ENCODE data around the gene PIPOX. TPM values are rescaled to one million over a fixed set of nuclear protein-coding genes. Genes with fewer than 3 reads are reported as not detected.

PIPOX gene
- total RNA-seq, 1 donor from 2014 or later = 1.5 TPM

GRCh38 chr17:29102046-29102445 is 59.1 kb downstream of the PIPOX start:
- Mint-ChIP-seq H3K36me3 (ENCODE audit: low read depth) (peaks cover 36% of the 10 kb centered on the region), H3K9me3 (ENCODE audit: low read depth) (no peaks in the 10 kb centered on the region), H3K27me3 (ENCODE audit: low read depth) (no peaks in the 10 kb centered on the region), H3K27ac (ENCODE audit: unreplicated experiment) (no peak overlapping the region), H3K4me3 (ENCODE audit: unreplicated experiment) (no peak overlapping the region), H3K4me1 (ENCODE audit: low read depth) (no peaks in the 10 kb centered on the region)
- no peak for DNase-seq (ENCODE audit: low spot score)
- TF ChIP-seq CTCF (IDR thresholded peaks at IDR 0.05) = no peak

GRCh38 chr17:29102741-29103181 is 59.8 kb downstream of the PIPOX start:
- no peaks in the 10 kb centered on the region for H3K9me3 Mint-ChIP-seq (ENCODE audit: low read depth)
- H3K4me1 Mint-ChIP-seq (ENCODE audit: low read depth) = no peaks in the 10 kb centered on the region
- no peak overlapping the region for H3K27ac Mint-ChIP-seq (ENCODE audit: unreplicated experiment)
- peaks cover 34% of the 10 kb centered on the region for H3K36me3 Mint-ChIP-seq (ENCODE audit: low read depth)
- H3K27me3 Mint-ChIP-seq (ENCODE audit: low read depth) = no peaks in the 10 kb centered on the region
- DNase-seq (ENCODE audit: low spot score) = no peak
- no peak overlapping the region for H3K4me3 Mint-ChIP-seq (ENCODE audit: unreplicated experiment)
- TF ChIP-seq CTCF (IDR thresholded peaks at IDR 0.05) = no peak

DNA sequence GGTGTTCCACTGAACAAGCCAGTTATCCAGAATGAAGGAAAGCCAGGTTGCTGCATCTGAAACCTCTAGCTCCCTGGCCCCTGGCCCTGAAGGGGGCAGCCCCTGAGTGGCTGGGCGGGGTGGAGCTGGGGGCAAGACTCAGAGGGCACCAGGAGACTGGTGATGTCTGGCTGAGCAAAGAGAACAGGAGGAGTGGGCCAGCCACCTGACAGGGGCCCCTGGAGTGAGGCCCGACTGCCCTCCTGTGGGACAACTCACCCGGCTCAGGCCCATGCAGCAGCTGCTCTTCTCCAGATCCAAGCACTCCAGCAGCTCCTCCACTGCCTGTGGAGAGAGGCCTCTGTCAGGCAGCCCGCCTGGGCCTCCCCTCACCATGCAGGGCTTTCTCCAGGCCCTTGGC is 60.4 kb downstream of the PIPOX start:
- H3K27me3 Mint-ChIP-seq (ENCODE audit: low read depth) = no peaks in the 10 kb centered on the region
- H3K36me3 Mint-ChIP-seq (ENCODE audit: low read depth) = peaks cover 30% of the 10 kb centered on the region
- no peak for TF ChIP-seq CTCF (IDR thresholded peaks at IDR 0.05)
- no peak for DNase-seq (ENCODE audit: low spot score)
- no peaks in the 10 kb centered on the region for H3K9me3 Mint-ChIP-seq (ENCODE audit: low read depth)
- H3K4me1 Mint-ChIP-seq (ENCODE audit: low read depth) = no peaks in the 10 kb centered on the region
- H3K4me3 Mint-ChIP-seq (ENCODE audit: unreplicated experiment) = no peak overlapping the region
- no peak overlapping the region for H3K27ac Mint-ChIP-seq (ENCODE audit: unreplicated experiment)

Other genes starting within 250 kb of the PIPOX start
- gene FAM222B, start 200.4 kb upstream of the PIPOX start, total RNA-seq = 18.5 to 22.7 TPM (median 21.0 TPM) in 3 replicates
- gene ERAL1, start 188.1 kb upstream of the PIPOX start, total RNA-seq = 31.2 to 40.5 TPM (median 31.8 TPM) in 3 replicates
- gene FLOT2, start 145.4 kb upstream of the PIPOX start, total RNA-seq = 46.6 to 74.1 TPM (median 65.8 TPM) in 3 replicates
- 4.4 to 6.0 TPM (median 5.8 TPM) in 3 replicates for gene DHRS13, start 140.1 kb upstream of the PIPOX start, total RNA-seq
- gene PHF12, start 91.6 kb upstream of the PIPOX start, total RNA-seq = 30.2 to 49.2 TPM (median 33.6 TPM) in 3 replicates
- gene SEZ6, start 37.1 kb upstream of the PIPOX start, total RNA-seq = 0.35 to 0.46 TPM in 2 of 3 replicates, not detected in the other
- gene MYO18A, start 137.3 kb downstream of the PIPOX start, total RNA-seq = 24.4 to 30.0 TPM (median 26.1 TPM) in 3 replicates
- gene CRYBA1, start 203.7 kb downstream of the PIPOX start, total RNA-seq = not detected in 3 replicates